Measurements from ENCODE around the gene SC5D. TPM values are rescaled to one million over a fixed set of nuclear protein-coding genes. Genes with fewer than 3 reads are reported as not detected.

SC5D gene
- total and polyA plus RNA-seq, 2 of the 8 experiments (the other 6 are each of a cell fraction or from before 2014, with no cell fraction given): 73.9 to 90.3 TPM

DNA sequence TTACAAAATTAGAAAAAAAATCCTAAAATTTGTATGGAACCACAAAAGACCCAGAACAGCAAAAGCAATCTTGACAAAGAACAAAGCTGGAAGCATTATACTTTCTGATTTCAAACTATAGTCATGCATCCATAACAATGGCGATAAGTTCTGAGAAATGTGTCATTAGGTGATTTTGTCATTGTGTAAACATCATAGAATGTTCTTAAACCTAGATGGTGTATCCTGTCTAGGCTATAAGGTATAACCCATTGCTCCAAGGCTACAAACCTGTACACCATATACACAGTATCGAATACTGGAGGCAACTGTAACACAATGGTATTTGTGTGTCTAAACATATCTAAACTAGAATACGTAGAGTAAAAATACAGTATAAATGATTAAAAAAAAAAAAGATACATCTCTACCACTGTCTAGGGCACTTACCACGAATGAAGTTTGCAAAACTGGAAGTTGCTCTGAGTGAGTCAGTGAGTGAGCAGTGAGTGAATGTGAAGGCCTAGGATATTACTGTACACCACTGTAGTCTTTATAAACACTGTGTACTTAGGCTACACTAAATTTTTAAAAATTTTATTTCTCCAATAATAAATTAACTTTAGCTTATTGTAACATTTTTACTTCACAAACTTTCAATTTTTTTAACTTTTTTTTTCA, 18.1 kb upstream of the SC5D start:
- H3K18ac ChIP-seq (ENCODE audit: extremely low read depth, low read length): no peak overlapping the region
- WGBS, 2 experiments (ENCODE audit: extremely low coverage in 1 of 2, insufficient coverage in 1 of 2, insufficient read length in 1 of 2, insufficient replicate concordance in 2 of 2, low coverage in 1 of 2, low lambda C conversion rate in 2 of 2, missing lambda C conversion rate in 1 of 2): 91% methylated on average over 4 of the region's 4 CpGs; no CpG with 5 or more reads in 1 of the 2 experiments
- TF ChIP-seq CEBPB (IDR thresholded peaks at IDR 0.05; ENCODE audit: low read depth, low read length): no peak
- no peak for TF ChIP-seq KDM1A (IDR thresholded peaks at IDR 0.05; ENCODE audit: borderline replicate concordance, low read length)
- TF ChIP-seq HDAC2 (IDR thresholded peaks at IDR 0.05; ENCODE audit: borderline replicate concordance in 1 of 2, low read depth in 2 of 2, low read length in 2 of 2): no peak
- no peak for TF ChIP-seq TEAD4 (IDR thresholded peaks at IDR 0.05; ENCODE audit: low read depth, low read length)
- no peak for TF ChIP-seq GABPA (IDR thresholded peaks at IDR 0.05; ENCODE audit: borderline replicate concordance, insufficient read depth, low read length)
- TF ChIP-seq RXRA (IDR thresholded peaks at IDR 0.05; ENCODE audit: insufficient read depth, low read depth, low read length): no peak
- TF ChIP-seq EZH2 (IDR thresholded peaks at IDR 0.05; ENCODE audit: low read depth, low read length, severe bottlenecking): no peak

More for the DNA sequence above, 18.1 kb upstream of the SC5D start:
- no peak overlapping the region for H4K8ac ChIP-seq (ENCODE audit: extremely low read depth, insufficient read depth, low read length)
- ChIA-PET POLR2A (ENCODE audit: partially characterized antibody) (no interaction called here), CTCF (ENCODE audit: partially characterized antibody) (no interaction called here)
- H4K20me1 ChIP-seq (replicated peaks in 1 of 2; ENCODE audit: control insufficient read depth in 1 of 2, insufficient read depth in 2 of 2, low read length in 2 of 2): no peaks in the 10 kb centered on the region
- H2BK15ac ChIP-seq (ENCODE audit: low read length): no peak overlapping the region
- H3K9ac ChIP-seq (replicated peaks in 1 of 4; ENCODE audit: extremely low read depth in 1 of 4, low read depth in 3 of 4, low read length in 3 of 4): no peak overlapping the region
- no peaks in the 10 kb centered on the region for H3K79me2 ChIP-seq (ENCODE audit: control insufficient read depth in 1 of 2, insufficient read depth in 2 of 2, low read length in 2 of 2)
- DNase-seq (ENCODE audit: low read depth in 1 of 2, low spot score in 2 of 2) (no peak), FAIRE-seq (no peak)
- no peaks in the 10 kb centered on the region for H3K27me3 ChIP-seq (replicated peaks in 1 of 4; ENCODE audit: control insufficient read depth in 3 of 4, extremely low read depth in 1 of 4, insufficient read depth in 3 of 4, low read length in 3 of 4)
- no peak overlapping the region for H3K23ac ChIP-seq (ENCODE audit: insufficient read length)
- no peak overlapping the region for H2AFZ ChIP-seq (ENCODE audit: low read length)
- H3K9me3 ChIP-seq (ENCODE audit: insufficient read depth in 2 of 2, low read depth in 1 of 2, low read length in 1 of 2): no peaks in the 10 kb centered on the region
- no peak overlapping the region for H2BK5ac ChIP-seq (ENCODE audit: low read depth, low read length)
- no peaks in the 10 kb centered on the region for H3K79me1 ChIP-seq (ENCODE audit: low read depth, low read length)
- H2BK20ac ChIP-seq (ENCODE audit: low read length): no peak overlapping the region
- no peaks in the 10 kb centered on the region for H3K36me3 ChIP-seq (ENCODE audit: control insufficient read depth in 2 of 4, insufficient read depth in 4 of 4, low read length in 3 of 4)
- H3K4ac ChIP-seq (replicated peaks; ENCODE audit: insufficient read length, low read depth, low read length): no peak overlapping the region
- no peak overlapping the region for H3K27ac ChIP-seq (ENCODE audit: low read depth, low read length)
- H3K4me1 ChIP-seq (replicated peaks in 1 of 4; ENCODE audit: control insufficient read depth in 3 of 4, insufficient read depth in 4 of 4, low read length in 3 of 4): peaks cover 0 to 5% (median 0%) of the 10 kb centered on the region in 4 experiments; a peak in 1 of 7 replicates
- no peak overlapping the region for H3K56ac ChIP-seq (replicated peaks; ENCODE audit: insufficient read length, low read depth, low read length)
- H3K14ac ChIP-seq (ENCODE audit: insufficient read length): no peak overlapping the region
- H3K23me2 ChIP-seq (ENCODE audit: low read depth, low read length): no peaks in the 10 kb centered on the region
- no peak overlapping the region for H4K91ac ChIP-seq (replicated peaks; ENCODE audit: insufficient read length, low read length)
- H2BK12ac ChIP-seq (ENCODE audit: low read depth, low read length): no peak overlapping the region
- no peak overlapping the region for H4K5ac ChIP-seq (ENCODE audit: insufficient read length, low read depth, low read length)
- no peak overlapping the region for H2BK120ac ChIP-seq (replicated peaks; ENCODE audit: low read depth, low read length)
- H3K4me3 ChIP-seq (ENCODE audit: extremely low read depth in 1 of 4, insufficient read depth in 2 of 4, low read depth in 3 of 4, low read length in 4 of 4): no peak overlapping the region
- H2AK5ac ChIP-seq (ENCODE audit: low read depth, low read length): no peak overlapping the region
- no peak overlapping the region for H3K4me2 ChIP-seq (ENCODE audit: insufficient read depth in 1 of 2, low read depth in 2 of 2, low read length in 2 of 2)

All from H1 (cell line).